Stimulated activated CD4-positive, alpha-beta T cell treated with anti-CD3 and anti-CD28 coated beads, Interleukin-1b, Interleukin-23, amount 100 ng/mL, for 1 hour (primary cell): ENCODE data around the gene RBMXL3.

ENCODE experiments used
- DNase-seq, 2 donors: peaks; one replicate each; pipeline ENCODE4 v3.0.0-alpha.2; 2020; ENCODE audit warnings: low read depth in 2 of 2

RBMXL3 gene

GRCh38 chrX:115233497-115234455 lies 44.6 kb downstream of the RBMXL3 start, which contains the start of gene LRCH2:
LRCH2 (minus strand) TSS chrX:115234096; CDS start chrX:115234041, 55 bp downstream.
- no peak for DNase-seq

GRCh38 chrX:115234461-115234860 lies 45.3 kb downstream of the RBMXL3 start:
- DNase-seq, result no peak

GRCh38 chrX:115236560-115236959 lies 47.4 kb downstream of the RBMXL3 start:
- DNase-seq, result no peak

- no peak for DNase-seq
Measured at GRCh38 chrX:115237056-115237455, 47.8 kb downstream of the RBMXL3 start.
